K562 (cell line): ENCODE results near the gene DZIP1.

Source experiments
- ARHGAP35 ChIP-seq: fragments of 450-650 bp; IDR thresholded peaks from 2 replicates; pipeline ENCODE4 v1.6.1; 2018; ENCODE audit not compliant: partially characterized antibody
- MAFG ChIP-seq: fragments of 450-650 bp; conservative IDR thresholded peaks from 2 replicates; pipeline ENCODE4 v1.6.1; 2016; ENCODE audit warnings: missing genetic modification characterization, missing compliant biosample characterization
- PHF21A ChIP-seq: fragments of 450-650 bp; IDR thresholded peaks from 2 replicates; pipeline ENCODE4 v1.6.1; 2017; ENCODE audit warnings: low read depth, borderline replicate concordance
- ZNF184 ChIP-seq: sonication (generic); formaldehyde crosslinking; IDR thresholded peaks from 2 replicates; pipeline ENCODE4 v1.5.0; 2020; ENCODE audit warnings: missing genetic modification reagents
- ZNF347 ChIP-seq: fragments of 450-650 bp; formaldehyde crosslinking; IDR thresholded peaks from 2 replicates; pipeline ENCODE4 v1.4.0; 2020; ENCODE audit warnings: low read depth, mild to moderate bottlenecking, moderate library complexity
- TF ChIP-seq, protein P1 (sequence below), 2 experiments: IDR thresholded peaks in 1 of 2; conservative IDR thresholded peaks in 1 of 2; 2 replicates each; pipeline ENCODE4 v1.6.1; 2016; ENCODE audit warnings: low read depth in 2 of 2, mild to moderate bottlenecking in 1 of 2, missing compliant biosample characterization in 1 of 2, missing genetic modification characterization in 1 of 2, moderate library complexity in 1 of 2
- TF ChIP-seq, protein P2 (sequence below): sonication (generic); formaldehyde crosslinking; IDR thresholded peaks from 2 replicates; pipeline ENCODE4 v1.8.0; 2023; ENCODE audit warnings: mild to moderate bottlenecking, missing genetic modification reagents

DNA sequence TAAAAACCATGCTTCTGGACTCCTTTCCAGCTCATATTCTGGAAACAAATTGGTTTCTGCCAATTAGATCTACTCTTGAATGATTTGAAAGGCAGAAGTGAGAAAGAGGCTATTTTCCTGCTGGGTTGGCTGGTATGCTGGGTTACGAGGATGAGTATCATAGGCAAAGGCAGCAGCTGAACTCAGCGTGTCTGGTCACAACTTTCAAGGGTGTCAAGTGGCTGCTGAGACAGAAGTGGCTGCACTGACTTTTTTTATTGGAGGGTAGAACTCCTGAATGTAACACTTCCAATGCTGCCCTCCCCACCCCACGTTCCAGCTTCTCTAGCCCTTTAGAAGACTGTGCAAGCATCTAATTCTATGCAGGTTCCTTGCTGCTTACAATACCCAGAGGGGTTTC lies 8.3 kb upstream of the DZIP1 start:
- no peak for TF ChIP-seq ZNF347 (CRISPR knock-in tag)
- TF ChIP-seq, protein P1, sequence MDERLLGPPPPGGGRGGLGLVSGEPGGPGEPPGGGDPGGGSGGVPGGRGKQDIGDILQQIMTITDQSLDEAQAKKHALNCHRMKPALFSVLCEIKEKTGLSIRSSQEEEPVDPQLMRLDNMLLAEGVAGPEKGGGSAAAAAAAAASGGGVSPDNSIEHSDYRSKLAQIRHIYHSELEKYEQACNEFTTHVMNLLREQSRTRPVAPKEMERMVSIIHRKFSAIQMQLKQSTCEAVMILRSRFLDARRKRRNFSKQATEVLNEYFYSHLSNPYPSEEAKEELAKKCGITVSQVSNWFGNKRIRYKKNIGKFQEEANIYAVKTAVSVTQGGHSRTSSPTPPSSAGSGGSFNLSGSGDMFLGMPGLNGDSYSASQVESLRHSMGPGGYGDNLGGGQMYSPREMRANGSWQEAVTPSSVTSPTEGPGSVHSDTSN (CRISPR knock-in tag; IDR thresholded peaks at IDR 0.05; ENCODE audit: low read depth) = no peak
- TF ChIP-seq, protein P1 (tag; conservative IDR thresholded peaks at IDR 0.05; ENCODE audit: low read depth) = no peak
- TF ChIP-seq PHF21A = no peak
- no peak for TF ChIP-seq MAFG (tag)
- TF ChIP-seq, protein P2, sequence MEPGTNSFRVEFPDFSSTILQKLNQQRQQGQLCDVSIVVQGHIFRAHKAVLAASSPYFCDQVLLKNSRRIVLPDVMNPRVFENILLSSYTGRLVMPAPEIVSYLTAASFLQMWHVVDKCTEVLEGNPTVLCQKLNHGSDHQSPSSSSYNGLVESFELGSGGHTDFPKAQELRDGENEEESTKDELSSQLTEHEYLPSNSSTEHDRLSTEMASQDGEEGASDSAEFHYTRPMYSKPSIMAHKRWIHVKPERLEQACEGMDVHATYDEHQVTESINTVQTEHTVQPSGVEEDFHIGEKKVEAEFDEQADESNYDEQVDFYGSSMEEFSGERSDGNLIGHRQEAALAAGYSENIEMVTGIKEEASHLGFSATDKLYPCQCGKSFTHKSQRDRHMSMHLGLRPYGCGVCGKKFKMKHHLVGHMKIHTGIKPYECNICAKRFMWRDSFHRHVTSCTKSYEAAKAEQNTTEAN = no peak
- TF ChIP-seq ARHGAP35 = no peak
- no peak for TF ChIP-seq ZNF184 (CRISPR knock-in tag)
